HepG2 (cell line): ENCODE results near the gene ENTPD7. TPM values are rescaled to one million over a fixed set of nuclear protein-coding genes. Genes with fewer than 3 reads are reported as not detected.

Source experiments
- CSRNP2 ChIP-seq: sonication (generic); formaldehyde crosslinking; conservative IDR thresholded peaks from 2 replicates; pipeline ENCODE4 v1.8.0; 2022; ENCODE audit warnings: low read depth, missing genetic modification reagents
- HNF4G ChIP-seq, 2 experiments: sonication (generic) in 1 of 2; formaldehyde crosslinking in 1 of 2; IDR thresholded peaks; 2 replicates each; pipeline versions ENCODE4 v1.4.0 to v1.6.1; 2011 to 2020; ENCODE audit warnings: borderline replicate concordance in 2 of 2, low read depth in 2 of 2, mild to moderate bottlenecking in 2 of 2, low read length in 1 of 2, missing genetic modification reagents in 1 of 2, moderate library complexity in 1 of 2
- KDM2A ChIP-seq: sonication (generic); formaldehyde crosslinking; IDR thresholded peaks from 2 replicates; pipeline ENCODE4 v1.4.0; 2020; ENCODE audit warnings: low read depth, missing genetic modification reagents, borderline replicate concordance
- PLRG1 ChIP-seq: fragments of 450-650 bp; conservative IDR thresholded peaks from 2 replicates; pipeline ENCODE4 v1.6.1; 2016
- SAFB2 ChIP-seq: sonication (generic); formaldehyde crosslinking; IDR thresholded peaks from 2 replicates; pipeline ENCODE4 v1.5.1; 2020; ENCODE audit warnings: missing genetic modification reagents, low read depth, mild to moderate bottlenecking, borderline replicate concordance
- SNAPC2 ChIP-seq: sonication (generic); formaldehyde crosslinking; IDR thresholded peaks from 2 replicates; pipeline ENCODE4 v1.8.1; 2022; ENCODE audit warnings: mild to moderate bottlenecking, missing genetic modification reagents
- SP5 ChIP-seq: IDR thresholded peaks from 2 replicates; pipeline ENCODE4 v1.6.1; 2016; ENCODE audit warnings: low read depth, borderline replicate concordance
- SPEN ChIP-seq: sonication (generic); formaldehyde crosslinking; IDR thresholded peaks from 2 replicates; pipeline ENCODE4 v1.5.1; 2020; ENCODE audit warnings: low read depth, mild to moderate bottlenecking, missing genetic modification reagents
- TAF15 ChIP-seq: fragments of 200-400 bp; formaldehyde crosslinking; IDR thresholded peaks from one replicate; pipeline ENCODE4 v1.6.1; 2018; ENCODE audit warnings: mild to moderate bottlenecking, low read depth, low read length; ENCODE audit not compliant: poor library complexity, severe bottlenecking
- TFAP4 ChIP-seq: sonication (generic); IDR thresholded peaks from 2 replicates; pipeline ENCODE4 v1.6.1; 2016; ENCODE audit warnings: low read depth, borderline replicate concordance
- THYN1 ChIP-seq: sonication (generic); formaldehyde crosslinking; IDR thresholded peaks from 2 replicates; pipeline ENCODE4 v1.8.1; 2023; ENCODE audit warnings: low read depth, mild to moderate bottlenecking, moderate library complexity, missing genetic modification reagents, borderline replicate concordance
- ZGPAT ChIP-seq: IDR thresholded peaks from 2 replicates; pipeline ENCODE4 v1.6.1; 2016; ENCODE audit warnings: mild to moderate bottlenecking
- ZNF282 ChIP-seq: fragments of 450-650 bp; IDR thresholded peaks from 2 replicates; pipeline ENCODE4 v1.6.1; 2018; ENCODE audit not compliant: partially characterized antibody
- polyA plus RNA-seq, 8 experiments: library from polyadenylated mRNA; depleted of rRNA in 3 of 8; stranded (reverse) in 7 of 8; unstranded in 1 of 8; fragments of >200 nt; fragmentation: Illumina TruSeq in 4 of 8; extraction: Trizol in 4 of 8; gene quantifications; 2 replicates each; pipeline versions ENCODE4 v1.2.1 to v1.2.3, GENCODE V29; 2011 to 2016; ENCODE audit warnings: low read depth in 4 of 8, missing spikeins in 1 of 8, mixed read lengths in 1 of 8; ENCODE audit not compliant: insufficient read depth in 1 of 8
- total RNA-seq, 5 experiments: library from RNA; depleted of rRNA; stranded (reverse); fragments of >200 nt; fragmentation: Illumina TruSeq; extraction: Trizol; gene quantifications; 2 replicates each; pipeline ENCODE4 v1.2.3, GENCODE V29; 2016; ENCODE audit warnings: low read depth in 1 of 5
- TF ChIP-seq, protein P1 (sequence below): sonication (generic); formaldehyde crosslinking; IDR thresholded peaks from 2 replicates; pipeline ENCODE4 v1.5.0; 2020; ENCODE audit warnings: missing genetic modification reagents
- TF ChIP-seq, protein P2 (sequence below): IDR thresholded peaks from 2 replicates; pipeline ENCODE4 v1.6.1; 2016; ENCODE audit warnings: control low read depth
- TF ChIP-seq, protein P3 (sequence below), 2 experiments: sonication (generic) in 1 of 2; formaldehyde crosslinking in 1 of 2; IDR thresholded peaks; 2 replicates each; pipeline versions ENCODE4 v1.4.0 to v1.6.1; 2016 to 2020; ENCODE audit warnings: borderline replicate concordance in 1 of 2, low read depth in 1 of 2, mild to moderate bottlenecking in 1 of 2, missing genetic modification reagents in 1 of 2

ENTPD7 gene
- total and polyA plus RNA-seq, 2 of the 13 experiments (the other 11 are each of a cell fraction or from before 2014, with no cell fraction given) = 7.6 to 36.5 TPM

DNA sequence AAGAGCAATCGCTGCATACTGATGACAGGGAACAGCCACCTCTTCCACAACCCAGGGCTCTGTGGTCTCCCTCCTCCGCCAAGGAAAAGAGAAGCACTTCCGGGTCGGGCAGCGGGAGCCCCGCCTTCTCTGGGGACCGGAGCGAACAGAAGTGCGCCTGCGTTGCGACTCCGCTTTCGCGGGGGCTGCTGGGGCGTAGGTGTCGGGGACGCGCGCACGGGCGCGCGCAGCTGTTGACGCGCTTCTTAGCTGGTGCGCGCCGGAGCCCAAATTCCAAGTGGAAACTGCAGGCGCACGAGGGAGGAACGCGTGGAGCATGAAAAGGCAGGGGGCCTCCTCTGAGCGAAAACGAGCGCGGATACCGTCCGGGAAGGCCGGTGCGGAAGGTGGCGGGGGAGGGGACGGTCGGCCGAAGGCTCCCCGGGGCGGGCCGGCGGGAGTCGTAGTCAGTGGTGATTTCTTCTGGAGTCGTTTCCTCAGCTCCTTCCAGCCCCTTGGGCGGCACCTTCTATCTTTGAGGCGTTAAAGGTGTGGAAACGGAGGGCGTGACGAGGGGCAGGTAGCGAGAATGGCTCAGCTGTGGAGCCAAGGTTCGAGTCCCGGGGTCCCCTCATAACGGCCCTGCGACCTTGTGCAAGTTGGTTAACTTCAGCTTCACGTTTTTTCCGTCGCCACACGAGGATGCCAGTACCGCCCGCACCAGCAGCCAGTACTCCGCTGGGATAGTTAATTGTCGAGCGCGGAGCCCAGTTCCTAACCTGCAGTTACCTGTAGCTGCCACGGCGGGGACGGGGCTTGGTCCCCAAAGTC, 72.9 kb downstream of the ENTPD7 start, which contains the start of the genes COX15 and CUTC (continued):
- TF ChIP-seq HNF4G (IDR thresholded peaks at IDR 0.05; ENCODE audit: borderline replicate concordance, low read depth, low read length) = 0 out of 2 replicates have a peak, but pooled peaks have one; percentile 3
- TF ChIP-seq HNF4G (CRISPR knock-in tag; IDR thresholded peaks at IDR 0.05; ENCODE audit: borderline replicate concordance, low read depth) = no peak; the same call in 1 of the 2 replicates
- peak; percentile 80; the same call in 1 of the 2 replicates for TF ChIP-seq SPEN
- TF ChIP-seq, protein P1, sequence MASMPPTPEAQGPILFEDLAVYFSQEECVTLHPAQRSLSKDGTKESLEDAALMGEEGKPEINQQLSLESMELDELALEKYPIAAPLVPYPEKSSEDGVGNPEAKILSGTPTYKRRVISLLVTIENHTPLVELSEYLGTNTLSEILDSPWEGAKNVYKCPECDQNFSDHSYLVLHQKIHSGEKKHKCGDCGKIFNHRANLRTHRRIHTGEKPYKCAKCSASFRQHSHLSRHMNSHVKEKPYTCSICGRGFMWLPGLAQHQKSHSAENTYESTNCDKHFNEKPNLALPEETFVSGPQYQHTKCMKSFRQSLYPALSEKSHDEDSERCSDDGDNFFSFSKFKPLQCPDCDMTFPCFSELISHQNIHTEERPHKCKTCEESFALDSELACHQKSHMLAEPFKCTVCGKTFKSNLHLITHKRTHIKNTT = no peak
- TF ChIP-seq, protein P2, sequence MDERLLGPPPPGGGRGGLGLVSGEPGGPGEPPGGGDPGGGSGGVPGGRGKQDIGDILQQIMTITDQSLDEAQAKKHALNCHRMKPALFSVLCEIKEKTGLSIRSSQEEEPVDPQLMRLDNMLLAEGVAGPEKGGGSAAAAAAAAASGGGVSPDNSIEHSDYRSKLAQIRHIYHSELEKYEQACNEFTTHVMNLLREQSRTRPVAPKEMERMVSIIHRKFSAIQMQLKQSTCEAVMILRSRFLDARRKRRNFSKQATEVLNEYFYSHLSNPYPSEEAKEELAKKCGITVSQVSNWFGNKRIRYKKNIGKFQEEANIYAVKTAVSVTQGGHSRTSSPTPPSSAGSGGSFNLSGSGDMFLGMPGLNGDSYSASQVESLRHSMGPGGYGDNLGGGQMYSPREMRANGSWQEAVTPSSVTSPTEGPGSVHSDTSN (CRISPR knock-in tag) = no peak
- peak; percentile 29; the same call in 1 of the 2 replicates for TF ChIP-seq TFAP4
- no peak for TF ChIP-seq TAF15
- TF ChIP-seq SAFB2 (CRISPR knock-in tag) = peak; percentile 77; the same call in 1 of the 2 replicates
- TF ChIP-seq SNAPC2 (CRISPR knock-in tag) = 0 out of 2 replicates have a peak, but pooled peaks have one; percentile 63
- peak; percentile 71 for TF ChIP-seq KDM2A (CRISPR knock-in tag)
- TF ChIP-seq, protein P3, sequence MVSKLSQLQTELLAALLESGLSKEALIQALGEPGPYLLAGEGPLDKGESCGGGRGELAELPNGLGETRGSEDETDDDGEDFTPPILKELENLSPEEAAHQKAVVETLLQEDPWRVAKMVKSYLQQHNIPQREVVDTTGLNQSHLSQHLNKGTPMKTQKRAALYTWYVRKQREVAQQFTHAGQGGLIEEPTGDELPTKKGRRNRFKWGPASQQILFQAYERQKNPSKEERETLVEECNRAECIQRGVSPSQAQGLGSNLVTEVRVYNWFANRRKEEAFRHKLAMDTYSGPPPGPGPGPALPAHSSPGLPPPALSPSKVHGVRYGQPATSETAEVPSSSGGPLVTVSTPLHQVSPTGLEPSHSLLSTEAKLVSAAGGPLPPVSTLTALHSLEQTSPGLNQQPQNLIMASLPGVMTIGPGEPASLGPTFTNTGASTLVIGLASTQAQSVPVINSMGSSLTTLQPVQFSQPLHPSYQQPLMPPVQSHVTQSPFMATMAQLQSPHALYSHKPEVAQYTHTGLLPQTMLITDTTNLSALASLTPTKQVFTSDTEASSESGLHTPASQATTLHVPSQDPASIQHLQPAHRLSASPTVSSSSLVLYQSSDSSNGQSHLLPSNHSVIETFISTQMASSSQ (IDR thresholded peaks at IDR 0.05; ENCODE audit: low read depth) = no peak
- TF ChIP-seq, protein P3 (CRISPR knock-in tag; IDR thresholded peaks at IDR 0.05; ENCODE audit: borderline replicate concordance) = peak; percentile 50; the same call in 1 of the 2 replicates
- TF ChIP-seq CSRNP2 (CRISPR knock-in tag) = no peak
- TF ChIP-seq ZGPAT (CRISPR knock-in tag) = peak; percentile 78
- TF ChIP-seq SP5 = peak; percentile 73
- no peak for TF ChIP-seq ZNF282
- no peak for TF ChIP-seq THYN1 (CRISPR knock-in tag)
- no peak for TF ChIP-seq PLRG1
